Keratinocyte (primary cell): ENCODE data around the gene TMF1. TPM values are rescaled to one million over a fixed set of nuclear protein-coding genes. Genes with fewer than 3 reads are reported as not detected.

Source experiments
- DNase-seq: peaks from one replicate; pipeline ENCODE4 v3.0.0-alpha.2; 2011; ENCODE audit warnings: low read depth, missing footprints, low spot score
- FAIRE-seq: peaks from 2 replicates; lab custom pipeline; 2011; peaks lifted over from hg19 to GRCh38; lab: Jason Lieb, UNC
- H2AFZ ChIP-seq: 2 replicates; pipeline ENCODE4 v1.6.0; 2012; ENCODE audit warnings: low read length, control low read depth, inconsistent platforms; ENCODE audit not compliant: control insufficient read depth
- H3K27ac ChIP-seq: 2 replicates; pipeline ENCODE4 v1.5.1; 2011; ENCODE audit warnings: low read length; ENCODE audit not compliant: control insufficient read depth, insufficient read depth
- H3K27me3 ChIP-seq: 3 replicates; pipeline ENCODE4 v1.6.0; 2011; ENCODE audit warnings: low read length; ENCODE audit not compliant: control insufficient read depth, insufficient read depth; ENCODE audit errors: extremely low read depth
- H3K36me3 ChIP-seq, 2 experiments: 2 replicates in 1 of 2; 3 replicates in 1 of 2; pipeline ENCODE4 v1.5.1; 2011; ENCODE audit warnings: low read length in 2 of 2, mild to moderate bottlenecking in 1 of 2; ENCODE audit not compliant: control insufficient read depth in 2 of 2, insufficient read depth in 2 of 2; ENCODE audit errors: extremely low read depth in 1 of 2
- H3K4me1 ChIP-seq: 3 replicates; pipeline ENCODE4 v1.5.1; 2011; ENCODE audit warnings: low read length; ENCODE audit not compliant: control insufficient read depth, insufficient read depth; ENCODE audit errors: extremely low read depth
- H3K4me2 ChIP-seq: 3 replicates; pipeline ENCODE4 v1.6.0; 2011; ENCODE audit warnings: low read depth, low read length; ENCODE audit not compliant: control insufficient read depth, insufficient read depth; ENCODE audit errors: extremely low read depth
- H3K4me3 ChIP-seq, 3 experiments: fragments of 200-600 bp in 1 of 3; sonication (generic) in 1 of 3; 2 replicates in 2 of 3; 3 replicates in 1 of 3; pipeline ENCODE4 v1.5.1; 2011 to 2016; ENCODE audit warnings: low read length in 3 of 3, mild to moderate bottlenecking in 3 of 3, control low read depth in 2 of 3, inconsistent platforms in 1 of 3, low read depth in 1 of 3, mixed read lengths in 1 of 3, mixed run types in 1 of 3, moderate library complexity in 1 of 3; ENCODE audit not compliant: control insufficient read depth in 2 of 3, insufficient read depth in 2 of 3; ENCODE audit errors: extremely low read depth in 1 of 3
- H3K79me2 ChIP-seq: 2 replicates; pipeline ENCODE4 v1.6.0; 2012; ENCODE audit warnings: low read length; ENCODE audit not compliant: control insufficient read depth, insufficient read depth
- H3K9ac ChIP-seq: 3 replicates; pipeline ENCODE4 v1.6.0; 2011; ENCODE audit warnings: low read length; ENCODE audit not compliant: control insufficient read depth, insufficient read depth; ENCODE audit errors: extremely low read depth
- H3K9me1 ChIP-seq: 3 replicates; pipeline ENCODE4 v1.6.0; 2011; ENCODE audit warnings: low read length; ENCODE audit not compliant: control insufficient read depth, insufficient read depth; ENCODE audit errors: extremely low read depth
- H3K9me3 ChIP-seq: 2 replicates; pipeline ENCODE4 v1.5.1; 2012; ENCODE audit warnings: low read depth, low read length; ENCODE audit not compliant: control insufficient read depth
- H4K20me1 ChIP-seq: 3 replicates; pipeline ENCODE4 v1.6.0; 2011; ENCODE audit warnings: low read length; ENCODE audit not compliant: control insufficient read depth, insufficient read depth; ENCODE audit errors: extremely low read depth
- EZH2 ChIP-seq: IDR thresholded peaks from one replicate; pipeline ENCODE4 v1.6.1; 2012; ENCODE audit warnings: inconsistent platforms, mild to moderate bottlenecking, low read length, moderate library complexity
- dilution Hi-C: fragments of 300-500 bp; cut with MboI; formaldehyde crosslinking; loops from one replicate; pipeline ENCODE4 v1.7.0; 2020; ENCODE audit warnings: low sequenced_read_pairs; ENCODE audit not compliant: extremely low pct_ligation_motif_present
- polyA plus RNA-seq, 5 experiments: library from polyadenylated mRNA; depleted of rRNA in 3 of 5; stranded (reverse) in 3 of 5; stranded (forward) in 1 of 5; unstranded in 1 of 5; fragments of >200 nt; gene quantifications; 1 replicate in 1 of 5; 2 replicates in 3 of 5; 3 replicates in 1 of 5; pipeline versions ENCODE4 v1.2.1 to v1.2.3, GENCODE V29; 2011 to 2012; ENCODE audit warnings: missing spikeins in 2 of 5, low read depth in 1 of 5, low replicate concordance in 1 of 5
- TF ChIP-seq, protein P1 (sequence below), 3 experiments: IDR thresholded peaks in 1 of 3; conservative IDR thresholded peaks in 1 of 3; optimal IDR thresholded peaks in 1 of 3; 2 replicates in 2 of 3; 3 replicates in 1 of 3; pipeline versions ENCODE3 to v1.5.1; 2011; ENCODE audit warnings: low read length in 3 of 3, mild to moderate bottlenecking in 3 of 3, moderate library complexity in 2 of 3, control low read depth in 1 of 3, inconsistent platforms in 1 of 3; ENCODE audit not compliant: insufficient read depth in 2 of 3; ENCODE audit errors: extremely low read depth in 1 of 3

Gene TMF1
- polyA plus RNA-seq, 1 donor (not counting 4 experiments of a cell fraction or from before 2014, with no cell fraction given), result 13.7 TPM

GRCh38 chr3:69065318-69065964, 13.3 kb upstream of the TMF1 start:
- Histone ChIP-seq H2AFZ (no peak overlapping the region), H3K79me2 (no peaks in the 10 kb centered on the region), H3K27me3 (no peaks in the 10 kb centered on the region), H3K4me1 (no peaks in the 10 kb centered on the region), H4K20me1 (no peaks in the 10 kb centered on the region), H3K4me2 (no peak overlapping the region), H3K9me1 (no peaks in the 10 kb centered on the region), H3K9me3 (no peaks in the 10 kb centered on the region), H3K36me3 (peaks cover 12 to 13% of the 10 kb centered on the region in 2 experiments), H3K9ac (no peak overlapping the region), H3K27ac (no peak overlapping the region), H3K4me3 (no peak overlapping the region)
- dilution Hi-C loops, result no loop called here
- no peak for TF ChIP-seq EZH2
- TF ChIP-seq, protein P1, sequence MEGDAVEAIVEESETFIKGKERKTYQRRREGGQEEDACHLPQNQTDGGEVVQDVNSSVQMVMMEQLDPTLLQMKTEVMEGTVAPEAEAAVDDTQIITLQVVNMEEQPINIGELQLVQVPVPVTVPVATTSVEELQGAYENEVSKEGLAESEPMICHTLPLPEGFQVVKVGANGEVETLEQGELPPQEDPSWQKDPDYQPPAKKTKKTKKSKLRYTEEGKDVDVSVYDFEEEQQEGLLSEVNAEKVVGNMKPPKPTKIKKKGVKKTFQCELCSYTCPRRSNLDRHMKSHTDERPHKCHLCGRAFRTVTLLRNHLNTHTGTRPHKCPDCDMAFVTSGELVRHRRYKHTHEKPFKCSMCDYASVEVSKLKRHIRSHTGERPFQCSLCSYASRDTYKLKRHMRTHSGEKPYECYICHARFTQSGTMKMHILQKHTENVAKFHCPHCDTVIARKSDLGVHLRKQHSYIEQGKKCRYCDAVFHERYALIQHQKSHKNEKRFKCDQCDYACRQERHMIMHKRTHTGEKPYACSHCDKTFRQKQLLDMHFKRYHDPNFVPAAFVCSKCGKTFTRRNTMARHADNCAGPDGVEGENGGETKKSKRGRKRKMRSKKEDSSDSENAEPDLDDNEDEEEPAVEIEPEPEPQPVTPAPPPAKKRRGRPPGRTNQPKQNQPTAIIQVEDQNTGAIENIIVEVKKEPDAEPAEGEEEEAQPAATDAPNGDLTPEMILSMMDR (optimal IDR thresholded peaks at IDR 0.05 in 1 of 3, IDR thresholded peaks at IDR 0.05 in 1 of 3, conservative IDR thresholded peaks at IDR 0.05 in 1 of 3; ENCODE audit: extremely low read depth in 1 of 3, insufficient read depth in 2 of 3, low read length in 3 of 3), result no peak
- DNase-seq (no peak), FAIRE-seq (no peak)

- no peak overlapping the region for H3K4me3 ChIP-seq
- H3K4me2 ChIP-seq, result no peak overlapping the region
- no peak for TF ChIP-seq EZH2
- TF ChIP-seq, protein P1 (optimal IDR thresholded peaks at IDR 0.05 in 1 of 3, IDR thresholded peaks at IDR 0.05 in 1 of 3, conservative IDR thresholded peaks at IDR 0.05 in 1 of 3; ENCODE audit: extremely low read depth in 1 of 3, insufficient read depth in 2 of 3, low read length in 3 of 3), result no peak
- no peak overlapping the region for H3K27ac ChIP-seq
- no peak for FAIRE-seq
- dilution Hi-C loops, result no loop called here
- no peaks in the 10 kb centered on the region for H3K79me2 ChIP-seq
- no peaks in the 10 kb centered on the region for H3K9me3 ChIP-seq
- peaks cover 15 to 19% of the 10 kb centered on the region in 2 experiments for H3K36me3 ChIP-seq
- no peak overlapping the region for H2AFZ ChIP-seq
- H3K4me1 ChIP-seq, result no peaks in the 10 kb centered on the region
- H3K9me1 ChIP-seq, result no peaks in the 10 kb centered on the region
- H3K27me3 ChIP-seq, result no peaks in the 10 kb centered on the region
- H4K20me1 ChIP-seq, result no peaks in the 10 kb centered on the region
- no peak overlapping the region for H3K9ac ChIP-seq
- DNase-seq, result no peak
Observed at GRCh38 chr3:69063636-69064035, 11.5 kb upstream of the TMF1 start.
